Measurements from ENCODE around the gene ST7L. TPM values are rescaled to one million over a fixed set of nuclear protein-coding genes. Genes with fewer than 3 reads are reported as not detected.

Gene ST7L
- total RNA-seq, 2 experiments from 2014 or later = 11.3 to 12.5 TPM

DNA sequence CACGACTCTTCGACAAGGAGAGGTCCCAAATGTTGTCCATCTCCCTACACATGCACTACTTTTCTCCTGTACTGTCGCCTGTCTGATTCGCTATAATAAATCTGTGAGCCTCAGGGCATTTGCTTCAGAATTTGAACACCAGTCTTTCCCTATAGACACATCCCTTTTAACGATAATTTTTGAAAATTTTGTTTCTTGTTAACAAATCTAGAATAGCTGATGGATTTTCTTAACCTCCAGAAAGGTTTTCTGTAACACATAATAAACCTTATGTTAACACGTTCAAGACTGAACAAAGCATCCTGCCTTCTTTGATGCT, 1.4 kb upstream of the ST7L start:
- ChIA-PET POLR2A (interaction anchor here (0.5 to 1.2 kb wide), 3 partner anchors 40 to 229 kb away, joined by 3 to 7 read pairs (median 3); partner anchors contain the start of gene MOV10), CTCF (interaction anchor here (1.0 kb wide), 1 partner anchor 49 kb away, joined by 3 read pairs; no protein-coding TSS in a partner anchor)

DNA sequence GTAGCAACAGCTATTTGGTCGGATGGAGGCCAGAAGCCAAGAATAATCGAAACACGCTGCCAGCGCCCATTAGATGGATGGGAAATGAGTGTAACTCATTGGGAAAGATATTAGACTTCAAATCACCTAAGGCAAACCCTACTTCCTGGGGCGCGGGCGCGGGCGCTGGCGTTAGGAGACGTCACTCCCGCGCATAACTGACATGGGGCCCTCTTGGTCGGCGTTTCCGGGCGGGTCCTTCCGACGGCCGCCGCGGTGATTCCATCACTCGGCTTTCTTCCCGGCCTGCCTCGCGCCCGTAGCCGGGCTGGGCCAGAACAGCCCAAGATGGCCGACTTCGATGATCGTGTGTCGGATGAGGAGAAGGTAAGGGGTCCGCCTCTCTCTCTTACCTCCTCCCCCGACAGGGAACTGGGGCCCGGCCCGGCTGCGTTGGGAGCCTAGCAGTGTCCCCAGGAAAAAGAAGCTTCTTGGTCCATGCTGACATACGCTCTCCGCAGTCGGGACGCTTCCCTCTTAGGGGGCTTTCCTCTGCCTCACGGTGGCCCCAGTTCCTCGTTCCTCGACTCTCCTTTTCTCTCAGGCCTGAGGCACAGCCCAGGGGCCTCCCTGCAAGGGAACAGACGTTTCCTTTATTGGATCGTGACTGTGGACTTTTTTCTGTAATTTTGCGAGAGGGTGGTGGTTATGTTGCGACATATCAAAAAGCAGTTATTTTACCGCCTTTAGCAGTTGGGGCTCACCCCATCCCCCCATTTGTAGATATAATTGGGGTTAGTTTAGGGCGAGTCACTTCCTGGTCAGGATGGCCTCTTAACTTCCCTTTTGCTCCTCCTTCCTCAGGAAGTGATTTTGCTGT, 806 bp upstream of the ST7L start, which contains the start of gene CAPZA1:
CAPZA1 (plus strand) TSS at position 315 of the 859 bp plus-strand sequence; CDS start at position 328, 13 bp downstream.
- POLR2A ChIA-PET = interaction anchor here (0.5 to 1.2 kb wide), 5 partner anchors 41 to 336 kb away, joined by 3 to 7 read pairs (median 3); partner anchors contain the start of genes MOV10 and SLC16A1
- CTCF ChIA-PET = interaction anchor here (1.0 to 2.5 kb wide), 2 partner anchors 50 to 229 kb away, joined by 3 to 8 read pairs; no protein-coding TSS in a partner anchor

- POLR2A ChIA-PET = interaction anchor here (1.1 kb wide), 1 partner anchor 338 kb away, joined by 3 read pairs; the partner anchor contains the start of gene SLC16A1
- CTCF ChIA-PET = interaction anchor here (0.7 to 2.5 kb wide), 5 partner anchors 90 to 821 kb away, joined by 3 to 8 read pairs (median 3); no protein-coding TSS in a partner anchor
Measured at GRCh38 chr1:112618114-112618720, 724 bp downstream of the ST7L start.

- POLR2A ChIA-PET = no interaction called here
- CTCF ChIA-PET = interaction anchor here (1.0 to 1.9 kb wide), 3 partner anchors 113 to 224 kb away, joined by 3 to 10 read pairs (median 6); no protein-coding TSS in a partner anchor
Measured at GRCh38 chr1:112614460-112615065, 4.4 kb downstream of the ST7L start.

GRCh38 chr1:112605633-112606327, 13.2 kb downstream of the ST7L start:
- ChIA-PET CTCF (no interaction called here), POLR2A (interaction anchor here (0.6 kb wide), 1 partner anchor 50 kb away, joined by 7 read pairs; no protein-coding TSS in a partner anchor)

GRCh38 chr1:112603541-112603940, 15.4 kb downstream of the ST7L start:
- CTCF ChIA-PET = no interaction called here
- POLR2A ChIA-PET = no interaction called here

- CTCF ChIA-PET = no interaction called here
- POLR2A ChIA-PET = no interaction called here
Measured at GRCh38 chr1:112603012-112603411, 15.9 kb downstream of the ST7L start.

- POLR2A ChIA-PET = no interaction called here
- CTCF ChIA-PET = no interaction called here
Measured at GRCh38 chr1:112599477-112599876, 19.5 kb downstream of the ST7L start.

DNA sequence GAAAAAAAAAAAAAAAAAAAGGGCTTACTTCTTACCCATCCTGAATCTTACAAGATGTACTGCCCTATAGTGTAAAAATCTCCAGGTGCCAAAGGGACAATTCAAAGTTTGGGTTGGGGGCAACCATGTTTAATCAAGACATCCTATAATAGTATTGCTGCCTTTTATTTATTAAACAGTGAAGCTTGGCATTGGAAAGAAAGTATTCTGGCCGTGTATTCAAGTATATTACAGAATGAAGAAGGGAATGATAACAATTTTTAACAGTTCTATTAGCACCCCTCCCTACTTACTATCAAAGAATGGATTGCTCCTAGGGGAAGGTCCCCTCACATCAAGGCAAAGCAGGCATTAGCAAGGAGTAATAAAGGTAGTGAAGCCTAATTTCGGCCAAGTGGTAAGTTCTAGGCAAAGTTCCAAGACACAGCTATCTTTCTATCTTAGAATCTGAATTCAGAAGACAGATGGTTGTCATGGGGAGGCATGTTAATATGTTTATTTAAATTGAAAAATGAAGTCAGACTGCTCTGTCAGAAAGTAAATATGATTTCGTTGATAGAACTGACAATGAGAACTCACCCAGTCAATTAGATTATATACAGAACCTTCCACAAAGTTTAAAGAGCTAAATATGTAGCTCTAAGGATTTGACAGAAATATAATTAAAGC, 24.6 kb downstream of the ST7L start:
- ChIA-PET POLR2A (no interaction called here), CTCF (interaction anchor here (0.6 kb wide), 1 partner anchor 16 kb away, joined by 4 read pairs; no protein-coding TSS in a partner anchor)

GRCh38 chr1:112589766-112590165, 29.2 kb downstream of the ST7L start:
- ChIA-PET POLR2A (no interaction called here), CTCF (interaction anchor here (1.3 kb wide), 1 partner anchor 9 kb away, joined by 3 read pairs; no protein-coding TSS in a partner anchor)

DNA sequence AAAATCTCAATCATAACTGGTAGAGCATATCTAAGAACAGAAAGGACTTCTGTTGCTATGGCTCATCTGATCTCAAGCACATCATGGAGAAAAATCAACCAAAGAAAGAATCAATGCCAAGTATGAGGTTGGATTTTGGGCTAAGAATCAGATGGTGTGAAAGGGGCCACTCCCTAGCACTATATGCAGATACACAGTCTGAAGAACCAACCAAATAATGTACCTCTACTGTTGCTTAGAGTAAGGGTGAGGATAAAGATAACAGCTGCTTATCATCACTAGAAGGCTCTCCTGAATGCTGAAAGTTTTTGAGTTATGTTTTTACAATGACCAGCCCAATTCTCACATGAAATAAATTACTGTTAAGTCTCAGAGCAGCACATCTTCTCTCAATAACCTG, 35.6 kb downstream of the ST7L start:
- POLR2A ChIA-PET = no interaction called here
- CTCF ChIA-PET = interaction anchor here (1.3 kb wide), 1 partner anchor 117 kb away, joined by 3 read pairs; no protein-coding TSS in a partner anchor

DNA sequence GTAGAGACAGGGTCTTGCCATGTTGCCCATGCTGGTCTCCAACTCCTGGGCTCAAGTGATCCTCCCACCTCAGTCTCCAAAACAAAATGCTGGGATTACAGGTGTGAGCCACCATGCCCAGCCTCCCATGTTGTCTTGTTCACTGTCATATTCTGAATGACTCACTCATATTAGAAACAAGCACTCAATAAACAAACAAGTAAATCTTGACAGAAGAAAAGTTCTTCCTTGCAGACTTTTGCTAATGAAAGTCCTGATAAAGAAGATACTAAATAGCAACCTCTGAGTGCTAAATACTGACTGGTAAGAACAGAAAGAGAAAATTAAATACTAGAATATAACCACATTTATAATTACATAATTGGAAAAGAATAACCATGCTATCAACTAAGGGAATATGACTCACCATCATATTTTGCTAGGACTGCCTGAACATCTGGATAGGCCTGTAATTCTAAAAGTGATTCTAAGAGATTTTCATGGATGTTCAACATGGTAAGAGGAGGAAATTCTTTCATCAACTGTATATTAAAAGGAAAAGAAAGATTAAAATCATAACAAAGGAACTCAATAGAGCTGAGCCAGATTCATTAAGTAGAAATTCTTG, 37.3 kb downstream of the ST7L start:
- POLR2A ChIA-PET = no interaction called here
- CTCF ChIA-PET = interaction anchor here (0.7 kb wide), 1 partner anchor 76 kb away, joined by 4 read pairs; no protein-coding TSS in a partner anchor

DNA sequence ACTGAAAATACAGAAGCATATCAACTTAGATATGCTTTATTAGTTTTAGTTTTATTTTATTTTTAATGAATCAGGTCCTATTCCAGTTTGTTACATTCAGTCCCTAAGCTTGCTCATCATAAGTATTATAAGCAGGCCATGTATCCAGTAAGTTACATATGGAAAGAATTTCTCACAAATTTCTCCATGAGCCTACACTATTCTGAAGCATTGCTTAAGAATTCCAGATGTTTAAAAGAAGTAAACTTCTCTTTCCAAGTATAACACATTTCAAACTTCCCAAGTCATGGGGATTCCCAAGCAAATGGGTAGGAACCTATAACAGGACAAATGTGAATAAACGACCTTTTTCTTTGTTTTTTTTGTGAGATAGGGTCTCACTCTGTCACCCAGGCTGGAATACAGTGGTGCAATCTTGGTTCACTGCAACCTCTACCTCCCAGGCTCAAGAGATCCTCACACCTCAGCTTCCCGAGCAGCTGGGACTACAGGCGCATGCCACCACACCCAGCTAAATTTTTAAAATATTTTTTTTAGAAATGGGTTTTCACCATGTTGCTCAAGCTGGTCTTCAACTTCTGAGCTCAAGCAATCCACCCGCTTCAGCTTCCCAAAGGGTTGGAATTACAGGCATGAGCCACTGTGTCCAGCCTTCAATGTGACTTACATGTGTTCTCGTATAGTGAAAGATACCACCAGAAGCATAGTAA, 39.0 kb downstream of the ST7L start:
- CTCF ChIA-PET = interaction anchor here (0.6 to 1.4 kb wide), 2 partner anchors 10 to 36 kb away, joined by 3 read pairs; no protein-coding TSS in a partner anchor
- POLR2A ChIA-PET = no interaction called here

DNA sequence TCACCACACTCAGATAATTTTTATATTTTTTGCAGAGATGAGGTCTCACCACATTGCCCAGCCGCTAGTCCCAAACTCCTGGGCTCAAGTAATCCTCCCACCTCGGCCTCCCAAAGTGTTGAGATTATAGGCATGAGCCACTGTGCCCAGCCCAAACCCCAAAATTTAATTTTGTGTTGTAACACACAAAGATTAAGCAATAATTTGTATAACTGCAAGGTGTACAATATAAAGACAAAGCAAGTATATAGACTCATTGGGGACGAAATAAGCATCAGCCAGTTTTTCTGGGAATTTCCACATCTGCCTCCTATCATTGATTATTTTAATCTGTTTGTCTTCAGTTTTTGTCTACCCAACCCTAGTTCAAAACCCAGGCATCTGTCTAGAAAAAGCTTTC, 42.7 kb downstream of the ST7L start:
- ChIA-PET CTCF (no interaction called here), POLR2A (no interaction called here)

DNA sequence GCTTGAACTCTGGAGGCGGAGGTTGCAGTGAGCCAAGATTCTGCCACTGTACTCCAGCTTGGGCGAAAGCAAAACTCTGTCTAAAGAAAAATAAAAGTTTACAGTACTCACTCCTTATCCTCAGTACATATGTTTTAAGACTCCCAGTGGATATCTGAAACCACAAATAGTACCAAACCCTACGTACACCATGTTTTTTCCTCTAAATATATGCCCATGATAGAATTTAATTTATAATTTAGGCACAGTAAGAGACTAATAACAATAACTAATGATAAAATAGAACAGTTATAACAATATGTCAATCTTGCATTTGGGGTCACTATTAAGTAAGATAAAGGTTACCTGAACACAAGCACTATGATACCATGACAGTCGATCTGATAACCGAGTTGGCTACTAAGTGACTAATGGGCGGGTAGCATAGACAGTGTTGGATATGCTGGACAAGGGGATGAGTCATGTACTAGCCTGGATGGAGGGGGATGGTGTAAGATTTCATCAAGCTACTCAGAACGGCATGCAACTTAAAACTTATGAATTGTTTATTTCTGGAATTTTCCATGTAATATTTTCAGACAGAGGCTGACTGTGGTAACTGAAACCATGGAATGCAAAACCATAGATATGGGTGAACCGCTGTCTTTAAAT, 43.7 kb downstream of the ST7L start:
- ChIA-PET POLR2A (no interaction called here), CTCF (no interaction called here)

DNA sequence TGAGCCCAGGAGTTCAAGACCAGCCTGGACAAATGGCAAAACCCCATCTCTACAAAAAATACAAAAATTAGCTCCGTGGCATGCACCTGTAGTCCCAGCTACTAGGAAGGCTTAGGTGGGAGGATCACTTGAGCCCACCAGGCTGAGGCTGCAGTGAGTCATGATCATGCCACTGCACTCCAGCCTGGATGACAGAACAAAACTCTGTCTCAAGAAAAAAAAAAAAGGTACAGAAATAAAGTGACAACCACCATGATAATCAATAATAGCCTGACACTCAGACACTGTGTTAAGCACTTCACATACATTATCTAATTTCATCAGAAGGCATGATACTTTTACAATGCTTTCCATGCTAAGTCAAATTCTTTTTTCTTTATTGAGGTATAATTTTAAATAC, 53.1 kb downstream of the ST7L start:
- ChIA-PET CTCF (no interaction called here), POLR2A (no interaction called here)

- POLR2A ChIA-PET = no interaction called here
- CTCF ChIA-PET = no interaction called here
Measured at GRCh38 chr1:112564081-112564480, 54.9 kb downstream of the ST7L start.

All from activated CD8-positive, alpha-beta memory T cell treated with anti-CD3 and anti-CD28 coated beads for 36 hours (primary cell).